Prostate gland (tissue), 2 donors: ENCODE results near the gene RTTN.

Experiments
- POLR2A ChIP-seq: fragments of 450-650 bp; IDR thresholded peaks from one replicate; pipeline ENCODE4 v1.6.1; 2016; ENCODE audit warnings: antibody characterized with exemption, mild to moderate bottlenecking
- POLR2AphosphoS5 ChIP-seq: sonication (generic); formaldehyde crosslinking; IDR thresholded peaks from one replicate; pipeline ENCODE4 v1.6.1; 2017; ENCODE audit warnings: antibody characterized with exemption
- TF ChIP-seq, protein P1 (sequence below), 4 experiments: fragments of 200-600 bp in 2 of 4; fragments of 450-650 bp in 2 of 4; sonication (generic) in 2 of 4; IDR thresholded peaks; 1 replicate in 3 of 4; 2 replicates in 1 of 4; pipeline ENCODE4 v1.5.1; 2016 to 2019; ENCODE audit warnings: antibody characterized with exemption in 4 of 4, mild to moderate bottlenecking in 2 of 4, moderate library complexity in 2 of 4

DNA sequence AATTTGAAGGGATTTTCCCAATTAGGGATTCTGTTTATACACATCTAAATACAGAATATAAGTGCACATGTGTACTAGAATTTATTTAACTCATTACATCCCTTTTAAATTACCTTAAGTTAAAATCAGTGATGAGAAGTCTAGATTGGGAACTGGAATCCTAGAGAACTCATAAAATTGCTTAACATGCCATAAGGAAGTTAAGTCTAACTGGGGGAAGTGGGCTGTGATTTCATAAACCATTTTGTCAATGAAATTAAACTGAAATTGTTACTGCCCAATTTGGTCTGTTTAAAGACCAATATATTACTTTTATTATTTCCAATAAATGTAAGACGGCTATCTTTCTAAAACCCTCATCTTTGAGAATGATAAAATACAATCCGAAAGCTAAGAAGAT is 185.5 kb downstream of the RTTN start:
- TF ChIP-seq POLR2A (no peak), POLR2AphosphoS5 (no peak)
- TF ChIP-seq, protein P1, sequence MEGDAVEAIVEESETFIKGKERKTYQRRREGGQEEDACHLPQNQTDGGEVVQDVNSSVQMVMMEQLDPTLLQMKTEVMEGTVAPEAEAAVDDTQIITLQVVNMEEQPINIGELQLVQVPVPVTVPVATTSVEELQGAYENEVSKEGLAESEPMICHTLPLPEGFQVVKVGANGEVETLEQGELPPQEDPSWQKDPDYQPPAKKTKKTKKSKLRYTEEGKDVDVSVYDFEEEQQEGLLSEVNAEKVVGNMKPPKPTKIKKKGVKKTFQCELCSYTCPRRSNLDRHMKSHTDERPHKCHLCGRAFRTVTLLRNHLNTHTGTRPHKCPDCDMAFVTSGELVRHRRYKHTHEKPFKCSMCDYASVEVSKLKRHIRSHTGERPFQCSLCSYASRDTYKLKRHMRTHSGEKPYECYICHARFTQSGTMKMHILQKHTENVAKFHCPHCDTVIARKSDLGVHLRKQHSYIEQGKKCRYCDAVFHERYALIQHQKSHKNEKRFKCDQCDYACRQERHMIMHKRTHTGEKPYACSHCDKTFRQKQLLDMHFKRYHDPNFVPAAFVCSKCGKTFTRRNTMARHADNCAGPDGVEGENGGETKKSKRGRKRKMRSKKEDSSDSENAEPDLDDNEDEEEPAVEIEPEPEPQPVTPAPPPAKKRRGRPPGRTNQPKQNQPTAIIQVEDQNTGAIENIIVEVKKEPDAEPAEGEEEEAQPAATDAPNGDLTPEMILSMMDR (IDR thresholded peaks at IDR 0.05), result no peak
